ENCODE measurements around the gene GPR157. TPM values are rescaled to one million over a fixed set of nuclear protein-coding genes. Genes with fewer than 3 reads are reported as not detected.
A peak's percentile ranks its signal among the peaks of the same experiment; 100 is the strongest.

GPR157 gene
- total RNA-seq, 2 donors from 2014 or later, result 5.4 to 7.0 TPM

- peaks cover 29 to 36% of the 10 kb centered on the region in 2 donors for H3K4me1 ChIP-seq (ENCODE audit: control insufficient read depth in 1 of 2, low read depth in 2 of 2)
- H3K4me3 ChIP-seq, result no peak overlapping the region
- DNase-seq (ENCODE audit: low spot score) (no peak), ATAC-seq (ENCODE audit: insufficient number of reproducible peaks, low FRiP score, low read depth) (no peak)
- no peaks in the 10 kb centered on the region for H3K36me3 ChIP-seq
- no peaks in the 10 kb centered on the region for H3K9me3 ChIP-seq
- no peak overlapping the region for H3K27ac ChIP-seq
- no peaks in the 10 kb centered on the region for H3K27me3 ChIP-seq (replicated peaks; ENCODE audit: insufficient read depth)
- TF ChIP-seq CTCF (IDR thresholded peaks at IDR 0.05), result no peak
Observed at GRCh38 chr1:9166289-9167235, 37.7 kb upstream of the GPR157 start.

GRCh38 chr1:9165396-9165795, 36.5 kb upstream of the GPR157 start:
- Histone ChIP-seq H3K27me3 (replicated peaks; ENCODE audit: insufficient read depth) (no peaks in the 10 kb centered on the region), H3K36me3 (no peaks in the 10 kb centered on the region), H3K9me3 (no peaks in the 10 kb centered on the region), H3K27ac (no peak overlapping the region), H3K4me1 (ENCODE audit: control insufficient read depth in 1 of 2, low read depth in 2 of 2) (peaks cover 29 to 36% of the 10 kb centered on the region in 2 donors), H3K4me3 (no peak overlapping the region)
- ATAC-seq (ENCODE audit: insufficient number of reproducible peaks, low FRiP score, low read depth) (no peak), DNase-seq (ENCODE audit: low spot score) (no peak)
- TF ChIP-seq CTCF (IDR thresholded peaks at IDR 0.05), result no peak

- no peak for TF ChIP-seq CTCF (IDR thresholded peaks at IDR 0.05)
- DNase-seq (ENCODE audit: low spot score) (no peak), ATAC-seq (ENCODE audit: insufficient number of reproducible peaks, low FRiP score, low read depth) (no peak)
- Histone ChIP-seq H3K27me3 (replicated peaks; ENCODE audit: insufficient read depth) (no peaks in the 10 kb centered on the region), H3K36me3 (no peaks in the 10 kb centered on the region), H3K27ac (peak overlapping the region in 1 of 2 donors; percentile 85), H3K4me3 (no peak overlapping the region), H3K4me1 (ENCODE audit: control insufficient read depth in 1 of 2, low read depth in 2 of 2) (peaks cover 29 to 36% of the 10 kb centered on the region in 2 donors), H3K9me3 (no peaks in the 10 kb centered on the region)
Observed at GRCh38 chr1:9164919-9165318, 36.0 kb upstream of the GPR157 start.

- ATAC-seq (ENCODE audit: insufficient number of reproducible peaks, low FRiP score, low read depth), result no peak
- DNase-seq (ENCODE audit: low spot score), result no peak
- no peaks in the 10 kb centered on the region for H3K27me3 ChIP-seq (replicated peaks; ENCODE audit: insufficient read depth)
- no peaks in the 10 kb centered on the region for H3K9me3 ChIP-seq
- peak overlapping the region; percentile 66 to 85 for H3K27ac ChIP-seq
- no peak overlapping the region for H3K4me3 ChIP-seq
- H3K4me1 ChIP-seq (ENCODE audit: control insufficient read depth in 1 of 2, low read depth in 2 of 2), result peaks cover 29 to 36% of the 10 kb centered on the region in 2 donors
- H3K36me3 ChIP-seq, result no peaks in the 10 kb centered on the region
- TF ChIP-seq CTCF (IDR thresholded peaks at IDR 0.05), result no peak
Observed at GRCh38 chr1:9164532-9164900, 35.6 kb upstream of the GPR157 start.

- DNase-seq (ENCODE audit: low spot score), result no peak
- Histone ChIP-seq H3K9me3 (no peaks in the 10 kb centered on the region), H3K4me3 (no peak overlapping the region), H3K27ac (peak overlapping the region in 1 of 2 donors; percentile 85), H3K36me3 (no peaks in the 10 kb centered on the region), H3K27me3 (replicated peaks; ENCODE audit: insufficient read depth) (no peaks in the 10 kb centered on the region), H3K4me1 (ENCODE audit: control insufficient read depth in 1 of 2, low read depth in 2 of 2) (peaks cover 29 to 36% of the 10 kb centered on the region in 2 donors)
- no peak for TF ChIP-seq CTCF (IDR thresholded peaks at IDR 0.05)
- no peak for ATAC-seq (ENCODE audit: insufficient number of reproducible peaks, low FRiP score, low read depth)
Observed at GRCh38 chr1:9161963-9162362, 33.1 kb upstream of the GPR157 start.

Data from thoracic aorta (tissue), 2 donors.